GM12878 (cell line): ENCODE measurements around the gene PRR23A. TPM values are rescaled to one million over a fixed set of nuclear protein-coding genes. Genes with fewer than 3 reads are reported as not detected.

ENCODE experiments used
- ATAC-seq: fragments of 200-7000 bp; cut with Tn5 transposase; 3 replicates; pipeline ENCODE4 v1.9.1; 2020; ENCODE audit warnings: mild to moderate bottlenecking, moderate library complexity
- BruUV-seq: library from RNA; stranded (reverse); fragments of 400-500 nt; replicated peaks from 2 replicates; lab custom pipeline; 2021; lab: Mats Ljungman, UMichigan
- CTCF ChIA-PET: fragments of 300-600 bp; sonication (Branson Sonifier 250); formaldehyde crosslinking; extraction: SDS; loops from one replicate; lab custom pipeline; 2021; ENCODE audit warnings: inconsistent platforms; lab: Yijun Ruan, JAX
- POLR2A ChIA-PET: fragments of 350-600 bp; formaldehyde crosslinking; extraction: SDS; loops from one replicate; lab custom pipeline; 2021; ENCODE audit warnings: inconsistent platforms; lab: Charles Lee
- RAD21 ChIA-PET: fragments of 300-600 bp; sonication (Branson Sonifier 250); formaldehyde crosslinking; loops from one replicate; lab custom pipeline; 2023; ENCODE audit warnings: antibody characterized with exemption; ENCODE audit not compliant: unreplicated experiment; lab: Charles Lee
- SMC1A ChIA-PET: fragments of 300-600 bp; sonication (Branson Sonifier 250); formaldehyde crosslinking; loops from one replicate; lab custom pipeline; 2023; ENCODE audit not compliant: unreplicated experiment, uncharacterized antibody; lab: Charles Lee
- DNase-seq: peaks from one replicate; pipeline ENCODE4 v3.0.0-alpha.2; 2011; ENCODE audit warnings: low read depth, low spot score
- FAIRE-seq: peaks from 3 replicates; lab custom pipeline; 2011; peaks lifted over from hg19 to GRCh38; lab: Jason Lieb, UNC
- H2AFZ ChIP-seq: 2 replicates; pipeline ENCODE4 v1.6.0; 2011; ENCODE audit warnings: low read depth, low read length, control low read depth; ENCODE audit not compliant: control insufficient read depth
- H3K27ac ChIP-seq: 2 replicates; pipeline ENCODE4 v1.5.1; 2011; ENCODE audit warnings: control low read depth; ENCODE audit not compliant: control insufficient read depth, insufficient read depth
- H3K27me3 ChIP-seq, 2 experiments: replicated peaks in 1 of 2; 2 replicates each; pipeline versions ENCODE4 v1.6.0 to v1.6.1; 2011; ENCODE audit warnings: low read length in 1 of 2; ENCODE audit not compliant: control insufficient read depth in 2 of 2, insufficient read depth in 2 of 2
- H3K36me3 ChIP-seq, 2 experiments: 2 replicates each; pipeline ENCODE4 v1.5.1; 2011; ENCODE audit warnings: low read length in 1 of 2; ENCODE audit not compliant: control insufficient read depth in 2 of 2, insufficient read depth in 2 of 2
- H3K4me1 ChIP-seq: 2 replicates; pipeline ENCODE4 v1.6.1; 2011; ENCODE audit warnings: mild to moderate bottlenecking, low read length, moderate library complexity, mixed read lengths; ENCODE audit not compliant: control insufficient read depth, insufficient read depth
- H3K4me2 ChIP-seq: 2 replicates; pipeline ENCODE4 v1.6.0; 2011; ENCODE audit warnings: control low read depth; ENCODE audit not compliant: control insufficient read depth, insufficient read depth
- H3K4me3 ChIP-seq: fragments of 200-600 bp; sonication (generic); 2 replicates; pipeline ENCODE4 v1.5.1; 2016
- H3K79me2 ChIP-seq: 2 replicates; pipeline ENCODE4 v1.6.0; 2011; ENCODE audit warnings: low read length; ENCODE audit not compliant: control insufficient read depth, insufficient read depth
- H3K9ac ChIP-seq: 2 replicates; pipeline ENCODE4 v1.8.0; 2011; ENCODE audit warnings: low read length, control low read depth, mixed read lengths; ENCODE audit not compliant: control insufficient read depth, insufficient read depth
- H3K9me3 ChIP-seq: replicated peaks from 3 replicates; pipeline ENCODE4 v1.5.1; 2011; ENCODE audit warnings: mild to moderate bottlenecking, low read length; ENCODE audit not compliant: control insufficient read depth, insufficient read depth
- H4K20me1 ChIP-seq: 2 replicates; pipeline ENCODE4 v1.6.0; 2011; ENCODE audit not compliant: control insufficient read depth, insufficient read depth
- BCLAF1 ChIP-seq: fragments of 450-650 bp; IDR thresholded peaks from 2 replicates; pipeline ENCODE4 v1.6.1; 2017; ENCODE audit warnings: antibody characterized with exemption, mild to moderate bottlenecking, moderate library complexity
- BHLHE40 ChIP-seq, 2 experiments: fragments of 450-650 bp in 1 of 2; IDR thresholded peaks; 2 replicates each; pipeline ENCODE4 v1.6.1; 2011 to 2017; ENCODE audit warnings: low read depth in 2 of 2, borderline replicate concordance in 1 of 2, improper control_type of control experiment in 1 of 2, low read length in 1 of 2, mild to moderate bottlenecking in 1 of 2
- CREB1 ChIP-seq: IDR thresholded peaks from 2 replicates; pipeline ENCODE4 v1.6.1; 2012; ENCODE audit warnings: low read depth, mild to moderate bottlenecking, inconsistent platforms
- CREM ChIP-seq: IDR thresholded peaks from 2 replicates; pipeline ENCODE4 v1.6.1; 2014; ENCODE audit warnings: antibody characterized with exemption, low read depth
- FOXM1 ChIP-seq: IDR thresholded peaks from 2 replicates; pipeline ENCODE4 v1.6.1; 2012; ENCODE audit warnings: low read depth, mild to moderate bottlenecking, inconsistent platforms, low read length, moderate library complexity
- HDAC2 ChIP-seq: fragments of 200-600 bp; sonication (generic); IDR thresholded peaks from 2 replicates; pipeline ENCODE4 v1.6.1; 2017
- HDGF ChIP-seq: fragments of 450-650 bp; IDR thresholded peaks from 2 replicates; pipeline ENCODE4 v1.6.1; 2016; ENCODE audit warnings: antibody characterized with exemption
- IKZF2 ChIP-seq, 2 experiments: fragments of 450-650 bp; IDR thresholded peaks; 2 replicates each; pipeline ENCODE4 v1.6.1; 2017; ENCODE audit warnings: mild to moderate bottlenecking in 2 of 2, moderate library complexity in 2 of 2
- IRF5 ChIP-seq: fragments of 450-650 bp; IDR thresholded peaks from 2 replicates; pipeline ENCODE4 v1.6.1; 2017; ENCODE audit warnings: borderline replicate concordance
- KDM1A ChIP-seq: fragments of 200-600 bp; sonication (generic); IDR thresholded peaks from 2 replicates; pipeline ENCODE4 v1.6.1; 2016; ENCODE audit warnings: borderline replicate concordance
- LARP7 ChIP-seq: fragments of 450-650 bp; IDR thresholded peaks from 2 replicates; pipeline ENCODE4 v1.6.1; 2017; ENCODE audit warnings: mild to moderate bottlenecking
- PRDM15 ChIP-seq: fragments of 450-650 bp; formaldehyde crosslinking; IDR thresholded peaks from 2 replicates; pipeline ENCODE4 v1.4.0; 2020; ENCODE audit warnings: mild to moderate bottlenecking, moderate library complexity
- RB1 ChIP-seq: fragments of 450-650 bp; formaldehyde crosslinking; IDR thresholded peaks from 2 replicates; pipeline ENCODE4 v1.6.1; 2017; ENCODE audit warnings: mild to moderate bottlenecking, borderline replicate concordance
- SREBF1 ChIP-seq: IDR thresholded peaks from 2 replicates; pipeline ENCODE4 v1.6.1; 2012; ENCODE audit warnings: mild to moderate bottlenecking, low read length
- WRNIP1 ChIP-seq: IDR thresholded peaks from 2 replicates; pipeline ENCODE4 v1.6.1; 2011; ENCODE audit warnings: low read depth, low read length, improper control_type of control experiment, borderline replicate concordance
- WGBS: methylation state at CpG from one replicate; pipeline ENCODE4 v1.1.6; 2016; ENCODE audit warnings: low lambda C conversion rate; ENCODE audit not compliant: insufficient replicate concordance, insufficient coverage; ENCODE audit errors: missing lambda C conversion rate; 5-methylcytosine and 5-hydroxymethylcytosine counted together
- in situ Hi-C: fragments of 300-500 bp; cut with MboI; formaldehyde crosslinking; loops from 9 replicates; pipeline ENCODE4 v1.14.3; 2018; ENCODE audit warnings: mixed read lengths
- intact Hi-C: fragments of 100-400 bp; cut with micrococcal nuclease; formaldehyde crosslinking; loops from one replicate; pipeline ENCODE4 v1.14.2; 2022; ENCODE audit not compliant: unreplicated experiment
- polyA plus RNA-seq, 11 experiments: library from polyadenylated mRNA; depleted of rRNA in 4 of 11; unstranded in 6 of 11; stranded (reverse) in 5 of 11; fragments of >200 nt; fragmentation: Nextera tagmentation in 4 of 11; fragmentation: Illumina TruSeq in 1 of 11; extraction: Ambion mirVana in 4 of 11; extraction: Trizol in 1 of 11; gene quantifications; 1 replicate in 1 of 11; 2 replicates in 10 of 11; pipeline versions ENCODE4 v1.2.1 to v1.2.3, GENCODE V29; 2011 to 2016; ENCODE audit warnings: inconsistent platforms in 2 of 11, missing spikeins in 2 of 11, low read depth in 1 of 11
- total RNA-seq, 4 experiments: library from RNA; depleted of rRNA in 3 of 4; stranded (reverse); fragments of >200 nt in 3 of 4; fragmentation: Illumina TruSeq in 1 of 4; extraction: Trizol in 1 of 4; gene quantifications; 2 replicates each; pipeline versions ENCODE4 v1.2.1 to v1.2.3, GENCODE V29; 2013 to 2021

The PRR23A gene
- total and polyA plus RNA-seq, 10 of the 15 experiments (the other 5 are each of a cell fraction or from before 2014, with no cell fraction given): not detected

GRCh38 chr3:138964264-138964663 is 41.8 kb downstream of the PRR23A start (continued):
- TF ChIP-seq KDM1A: no peak
- TF ChIP-seq BHLHE40 (IDR thresholded peaks at IDR 0.05; ENCODE audit: borderline replicate concordance in 1 of 2, low read depth in 2 of 2, low read length in 1 of 2): no peak
- TF ChIP-seq IRF5: no peak
- TF ChIP-seq CREB1: no peak
- TF ChIP-seq LARP7: no peak

- WGBS: 37% methylated on average over 8 of the region's 8 CpGs
- in situ Hi-C loops (no loop called here), intact Hi-C loops (no loop called here)
- ChIA-PET CTCF (no interaction called here), SMC1A (no interaction called here), POLR2A (no interaction called here), RAD21 (no interaction called here)
- no TSS peak for BruUV-seq
- Histone ChIP-seq H3K4me3 (no peak overlapping the region), H4K20me1 (no peaks in the 10 kb centered on the region), H2AFZ (no peak overlapping the region), H3K27ac (no peak overlapping the region), H3K27me3 (peaks cover 0 to 4% of the 10 kb centered on the region in 2 experiments; a peak in 2 of 4 replicates), H3K36me3 (no peaks in the 10 kb centered on the region), H3K9me3 (no peaks in the 10 kb centered on the region; the same call in 2 of the 3 replicates), H3K4me1 (no peaks in the 10 kb centered on the region), H3K79me2 (no peaks in the 10 kb centered on the region), H3K9ac (no peak overlapping the region), H3K4me2 (no peak overlapping the region)
- no peak for DNase-seq
- no peak for ATAC-seq
- TF ChIP-seq BCLAF1 (no peak), IKZF2 (IDR thresholded peaks at IDR 0.05) (no peak), HDAC2 (no peak), WRNIP1 (no peak), RB1 (no peak), BHLHE40 (IDR thresholded peaks at IDR 0.05; ENCODE audit: borderline replicate concordance in 1 of 2, low read depth in 2 of 2, low read length in 1 of 2) (no peak), CREM (no peak), FOXM1 (no peak), PRDM15 (CRISPR knock-in tag) (no peak), HDGF (no peak), SREBF1 (no peak)
- no peak for FAIRE-seq
These were observed 43.1 kb downstream of the PRR23A start for GRCh38 chr3:138962854-138963560.
